SK-N-SH (cell line): Measurements from ENCODE around the gene CRIP3. TPM values are rescaled to one million over a fixed set of nuclear protein-coding genes. Genes with fewer than 3 reads are reported as not detected.

Experiments
- CTCF ChIA-PET: fragments of 300-600, 350-600 bp; formaldehyde crosslinking; extraction: SDS; loops from one replicate; lab custom pipeline; 2021; lab: Yijun Ruan, JAX
- POLR2A ChIA-PET: fragments of 350-600 bp; sonication (Branson Sonifier 250); formaldehyde crosslinking; extraction: SDS; loops from one replicate; lab custom pipeline; 2020; ENCODE audit warnings: antibody characterized with exemption, inconsistent platforms; lab: Yijun Ruan, JAX
- DNase-seq: peaks from one replicate; pipeline ENCODE4 v3.0.0; 2012
- H2AFZ ChIP-seq: fragments of 200-600 bp; sonication (generic); 2 replicates; pipeline ENCODE4 v1.8.1; 2016; ENCODE audit warnings: antibody characterized with exemption, mild to moderate bottlenecking, low read depth
- H3F3A ChIP-seq: fragments of 200-600 bp; sonication (generic); replicated peaks from 2 replicates; pipeline ENCODE3; 2016; ENCODE audit warnings: antibody characterized with exemption, mild to moderate bottlenecking; ENCODE audit not compliant: insufficient read depth
- H3K27ac ChIP-seq, 2 experiments: fragments of 200-500 bp in 1 of 2; fragments of 200-600 bp in 1 of 2; sonication (Bioruptor generic) in 1 of 2; sonication (generic), shearing (Covaris generic) in 1 of 2; 2 replicates each; pipeline versions ENCODE4 v1.5.1 to v1.6.1; 2014 to 2016; ENCODE audit warnings: low read depth in 2 of 2, inconsistent platforms in 1 of 2, low read length in 1 of 2, mild to moderate bottlenecking in 1 of 2, mixed read lengths in 1 of 2
- H3K27me3 ChIP-seq: fragments of 200-600 bp; sonication (generic), shearing (Covaris generic); 2 replicates; pipeline ENCODE4 v1.6.1; 2016; ENCODE audit warnings: mixed run types; ENCODE audit not compliant: insufficient read depth
- H3K36me3 ChIP-seq, 2 experiments: fragments of 200-500 bp in 1 of 2; fragments of 200-600 bp in 1 of 2; sonication (Bioruptor generic) in 1 of 2; sonication (generic) in 1 of 2; replicated peaks in 1 of 2; 2 replicates each; pipeline versions ENCODE3 to v1.5.1; 2014 to 2016; ENCODE audit warnings: low read length in 1 of 2, mild to moderate bottlenecking in 1 of 2; ENCODE audit not compliant: insufficient read depth in 2 of 2, control insufficient read depth in 1 of 2
- H3K4me1 ChIP-seq, 2 experiments: fragments of 200-500 bp in 1 of 2; fragments of 200-600 bp in 1 of 2; sonication (Bioruptor generic) in 1 of 2; sonication (generic), shearing (Covaris generic) in 1 of 2; 2 replicates each; pipeline versions ENCODE4 v1.5.1 to v1.6.1; 2014 to 2016; ENCODE audit warnings: low read depth in 1 of 2, low read length in 1 of 2, mixed run types in 1 of 2; ENCODE audit not compliant: insufficient read depth in 2 of 2, control insufficient read depth in 1 of 2
- H3K4me2 ChIP-seq: fragments of 200-600 bp; sonication (generic), shearing (Covaris generic); 2 replicates; pipeline ENCODE4 v1.6.1; 2017; ENCODE audit warnings: mixed run types
- H3K4me3 ChIP-seq, 2 experiments: fragments of 200-500 bp in 1 of 2; fragments of 200-600 bp in 1 of 2; sonication (Bioruptor generic) in 1 of 2; sonication (generic), shearing (Covaris generic) in 1 of 2; 2 replicates each; pipeline versions ENCODE4 v1.5.1 to v1.8.1; 2014 to 2016; ENCODE audit warnings: low read depth in 2 of 2, inconsistent platforms in 1 of 2, low read length in 1 of 2, mild to moderate bottlenecking in 1 of 2, mixed read lengths in 1 of 2, moderate library complexity in 1 of 2
- H3K79me2 ChIP-seq: fragments of 200-600 bp; sonication (generic); 2 replicates; pipeline ENCODE4 v1.8.1; 2017; ENCODE audit warnings: mild to moderate bottlenecking; ENCODE audit not compliant: insufficient read depth
- H3K9ac ChIP-seq: fragments of 200-600 bp; sonication (generic); 2 replicates; pipeline ENCODE4 v1.6.1; 2017; ENCODE audit warnings: mixed run types
- H3K9me2 ChIP-seq: fragments of 200-600 bp; sonication (generic); 2 replicates; pipeline ENCODE4 v1.6.1; 2017; ENCODE audit warnings: mixed run types
- H3K9me3 ChIP-seq: fragments of 200-600 bp; sonication (generic); 2 replicates; pipeline ENCODE4 v1.6.1; 2017; ENCODE audit warnings: mixed run types, mild to moderate bottlenecking, moderate library complexity
- H4K20me1 ChIP-seq: fragments of 200-600 bp; sonication (generic); 2 replicates; pipeline ENCODE4 v1.6.1; 2017; ENCODE audit warnings: mild to moderate bottlenecking, mixed run types; ENCODE audit not compliant: insufficient read depth
- FOSL2 ChIP-seq: IDR thresholded peaks from 2 replicates; pipeline ENCODE4 v1.4.0; 2012; ENCODE audit warnings: low read depth, mild to moderate bottlenecking, moderate library complexity, borderline replicate concordance
- FOXJ3 ChIP-seq: sonication (generic); formaldehyde crosslinking; IDR thresholded peaks from 2 replicates; pipeline ENCODE4 v1.5.1; 2020; ENCODE audit warnings: mild to moderate bottlenecking, missing genetic modification reagents
- MEF2A ChIP-seq: IDR thresholded peaks from 2 replicates; pipeline ENCODE4 v1.4.0; 2012; ENCODE audit warnings: low read depth, borderline replicate concordance
- MXI1 ChIP-seq: IDR thresholded peaks from 2 replicates; pipeline ENCODE4 v1.6.1; 2012; ENCODE audit warnings: mild to moderate bottlenecking, low read depth, low read length, improper control_type of control experiment
- POLR2AphosphoS5 ChIP-seq: IDR thresholded peaks from 2 replicates; pipeline ENCODE4 v1.6.1; 2012; ENCODE audit warnings: low read depth, low read length
- RAD21 ChIP-seq: IDR thresholded peaks from 2 replicates; pipeline ENCODE4 v1.6.1; 2012; ENCODE audit warnings: mild to moderate bottlenecking, low read length
- RCOR1 ChIP-seq: fragments of 150-350 bp; IDR thresholded peaks from 2 replicates; pipeline ENCODE4 v1.6.1; 2017; ENCODE audit warnings: antibody characterized with exemption, low read length
- SIN3A ChIP-seq: IDR thresholded peaks from 2 replicates; pipeline ENCODE4 v1.6.1; 2012; ENCODE audit warnings: low read depth, mild to moderate bottlenecking, low read length, moderate library complexity, borderline replicate concordance
- SMC3 ChIP-seq: IDR thresholded peaks from 2 replicates; pipeline ENCODE4 v1.6.1; 2012; ENCODE audit warnings: low read depth, low read length, improper control_type of control experiment
- TEAD4 ChIP-seq: IDR thresholded peaks from 2 replicates; pipeline ENCODE4 v1.4.0; 2012; ENCODE audit warnings: mild to moderate bottlenecking, borderline replicate concordance; ENCODE audit not compliant: insufficient read depth
- YY1 ChIP-seq: IDR thresholded peaks from 2 replicates; pipeline ENCODE4 v1.4.0; 2012; ENCODE audit warnings: low read depth, mild to moderate bottlenecking
- WGBS: methylation state at CpG from one replicate; pipeline ENCODE4 v1.1.6; 2017; ENCODE audit warnings: low lambda C conversion rate; 5-methylcytosine and 5-hydroxymethylcytosine counted together
- polyA plus RNA-seq, 3 experiments: library from polyadenylated mRNA; depleted of rRNA; stranded (reverse); fragments of >200 nt; gene quantifications; 2 replicates each; pipeline ENCODE4 v1.2.3, GENCODE V29; 2012
- TF ChIP-seq, protein P1 (sequence below): IDR thresholded peaks from 2 replicates; pipeline ENCODE4 v1.4.0; 2012; ENCODE audit warnings: low read depth, borderline replicate concordance
- TF ChIP-seq, protein P2 (sequence below): IDR thresholded peaks from 2 replicates; pipeline ENCODE4 v1.4.0; 2012; ENCODE audit warnings: low read depth
- TF ChIP-seq, protein P3 (sequence below): IDR thresholded peaks from 2 replicates; pipeline ENCODE4; 2012
- TF ChIP-seq, protein P4 (sequence below): fragments of 150-350 bp; IDR thresholded peaks from 2 replicates; pipeline ENCODE4 v1.6.1; 2017; ENCODE audit warnings: antibody characterized with exemption, low read length, low read depth, borderline replicate concordance

CRIP3 gene
- polyA plus RNA-seq, 1 of the 3 experiments (the other 2 are of a cell fraction), result not detected

DNA sequence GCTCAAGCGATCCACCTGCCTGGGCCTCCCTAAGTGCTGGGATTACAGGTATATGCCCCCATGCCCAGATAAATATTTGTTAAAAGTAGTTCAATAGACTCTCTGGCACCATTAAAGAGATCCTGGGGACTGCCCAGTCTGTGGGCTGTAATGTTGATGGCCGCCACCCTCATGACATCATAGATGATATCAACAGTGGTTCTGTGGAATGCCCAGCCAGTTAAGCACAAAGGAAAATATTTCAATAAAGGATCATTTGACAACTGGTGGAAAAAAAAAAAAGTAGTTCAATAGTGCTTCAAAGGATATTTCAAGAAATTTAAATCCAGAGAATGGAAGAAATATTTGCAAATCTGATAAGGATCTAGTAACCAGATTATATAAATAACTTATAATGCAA, 1.5 kb upstream of the CRIP3 start:
- DNase-seq, result no peak
- H3K27ac ChIP-seq, result no peak overlapping the region
- H2AFZ ChIP-seq, result no peak overlapping the region
- no peaks in the 10 kb centered on the region for H3F3A ChIP-seq
- ChIA-PET CTCF (interaction anchor here (1.1 kb wide), 1 partner anchor 81 kb away, joined by 3 read pairs; the partner anchor contains the start of gene DNPH1), POLR2A (no interaction called here)
- no peaks in the 10 kb centered on the region for H3K36me3 ChIP-seq
- no peak overlapping the region for H3K4me3 ChIP-seq
- no peaks in the 10 kb centered on the region for H3K9me3 ChIP-seq
- WGBS, result 75% methylated on average over 1 of the region's 2 CpGs
- no peak overlapping the region for H3K4me2 ChIP-seq
- no peaks in the 10 kb centered on the region; a peak in 1 of 4 replicates for H3K4me1 ChIP-seq
- no peaks in the 10 kb centered on the region for H3K27me3 ChIP-seq
- no peaks in the 10 kb centered on the region for H3K79me2 ChIP-seq
- H4K20me1 ChIP-seq, result no peaks in the 10 kb centered on the region
- TF ChIP-seq MEF2A (no peak), SIN3A (no peak), FOSL2 (no peak), MXI1 (no peak), YY1 (no peak), RAD21 (no peak), RCOR1 (no peak), FOXJ3 (CRISPR knock-in tag) (no peak), POLR2AphosphoS5 (no peak), TEAD4 (no peak), SMC3 (no peak)
- TF ChIP-seq, protein P1, sequence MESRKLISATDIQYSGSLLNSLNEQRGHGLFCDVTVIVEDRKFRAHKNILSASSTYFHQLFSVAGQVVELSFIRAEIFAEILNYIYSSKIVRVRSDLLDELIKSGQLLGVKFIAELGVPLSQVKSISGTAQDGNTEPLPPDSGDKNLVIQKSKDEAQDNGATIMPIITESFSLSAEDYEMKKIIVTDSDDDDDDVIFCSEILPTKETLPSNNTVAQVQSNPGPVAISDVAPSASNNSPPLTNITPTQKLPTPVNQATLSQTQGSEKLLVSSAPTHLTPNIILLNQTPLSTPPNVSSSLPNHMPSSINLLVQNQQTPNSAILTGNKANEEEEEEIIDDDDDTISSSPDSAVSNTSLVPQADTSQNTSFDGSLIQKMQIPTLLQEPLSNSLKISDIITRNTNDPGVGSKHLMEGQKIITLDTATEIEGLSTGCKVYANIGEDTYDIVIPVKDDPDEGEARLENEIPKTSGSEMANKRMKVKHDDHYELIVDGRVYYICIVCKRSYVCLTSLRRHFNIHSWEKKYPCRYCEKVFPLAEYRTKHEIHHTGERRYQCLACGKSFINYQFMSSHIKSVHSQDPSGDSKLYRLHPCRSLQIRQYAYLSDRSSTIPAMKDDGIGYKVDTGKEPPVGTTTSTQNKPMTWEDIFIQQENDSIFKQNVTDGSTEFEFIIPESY, result no peak
- TF ChIP-seq, protein P2, sequence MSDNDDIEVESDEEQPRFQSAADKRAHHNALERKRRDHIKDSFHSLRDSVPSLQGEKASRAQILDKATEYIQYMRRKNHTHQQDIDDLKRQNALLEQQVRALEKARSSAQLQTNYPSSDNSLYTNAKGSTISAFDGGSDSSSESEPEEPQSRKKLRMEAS, result no peak
- TF ChIP-seq, protein P3, sequence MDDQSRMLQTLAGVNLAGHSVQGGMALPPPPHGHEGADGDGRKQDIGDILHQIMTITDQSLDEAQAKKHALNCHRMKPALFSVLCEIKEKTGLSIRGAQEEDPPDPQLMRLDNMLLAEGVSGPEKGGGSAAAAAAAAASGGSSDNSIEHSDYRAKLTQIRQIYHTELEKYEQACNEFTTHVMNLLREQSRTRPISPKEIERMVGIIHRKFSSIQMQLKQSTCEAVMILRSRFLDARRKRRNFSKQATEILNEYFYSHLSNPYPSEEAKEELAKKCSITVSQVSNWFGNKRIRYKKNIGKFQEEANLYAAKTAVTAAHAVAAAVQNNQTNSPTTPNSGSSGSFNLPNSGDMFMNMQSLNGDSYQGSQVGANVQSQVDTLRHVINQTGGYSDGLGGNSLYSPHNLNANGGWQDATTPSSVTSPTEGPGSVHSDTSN, result no peak
- TF ChIP-seq, protein P4, sequence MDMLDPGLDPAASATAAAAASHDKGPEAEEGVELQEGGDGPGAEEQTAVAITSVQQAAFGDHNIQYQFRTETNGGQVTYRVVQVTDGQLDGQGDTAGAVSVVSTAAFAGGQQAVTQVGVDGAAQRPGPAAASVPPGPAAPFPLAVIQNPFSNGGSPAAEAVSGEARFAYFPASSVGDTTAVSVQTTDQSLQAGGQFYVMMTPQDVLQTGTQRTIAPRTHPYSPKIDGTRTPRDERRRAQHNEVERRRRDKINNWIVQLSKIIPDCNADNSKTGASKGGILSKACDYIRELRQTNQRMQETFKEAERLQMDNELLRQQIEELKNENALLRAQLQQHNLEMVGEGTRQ, result no peak
- TF ChIP-seq, all 33 proteins: peak for 0
- H3K9ac ChIP-seq, result no peak overlapping the region
- H3K9me2 ChIP-seq, result no peaks in the 10 kb centered on the region
